Erythroblast (primary cell): ENCODE measurements around the gene LONP2.

Experiments
- GATA1 ChIP-seq: IDR thresholded peaks from 2 replicates; pipeline ENCODE4 v1.6.1; 2011; ENCODE audit warnings: low read depth, mild to moderate bottlenecking, control low read depth, low read length, moderate library complexity
- POLR2A ChIP-seq: IDR thresholded peaks from 2 replicates; pipeline ENCODE4 v1.6.1; 2011; ENCODE audit warnings: mild to moderate bottlenecking, low read length

GRCh38 chr16:48271728-48272127 is 27.6 kb downstream of the LONP2 start:
- no peak for TF ChIP-seq POLR2A
- no peak for TF ChIP-seq GATA1
